DOHH2 (cell line): Measurements from ENCODE around the gene DCPS.

Experiments used
- CTCF ChIP-seq: fragments of 200-600 bp; sonication (generic); IDR thresholded peaks from one replicate; pipeline ENCODE4 v1.5.1; 2014; ENCODE audit warnings: antibody characterized with exemption, mild to moderate bottlenecking, low read depth, low read length; ENCODE audit not compliant: poor library complexity, severe bottlenecking
- EZH2phosphoT487 ChIP-seq: fragments of 200-600 bp; sonication (generic); IDR thresholded peaks from 2 replicates; pipeline ENCODE4 v1.6.1; 2017; ENCODE audit warnings: borderline replicate concordance, mild to moderate bottlenecking, antibody characterized with exemption, low read length, moderate library complexity, mixed read lengths

- TF ChIP-seq CTCF (no peak), EZH2phosphoT487 (no peak)
These were observed 48.3 kb downstream of the DCPS start for GRCh38 chr11:126352163-126352562.
